EH (cell line): ENCODE results near the gene FADD.
"Not testable (repeated sequence)": the region's sequence is repeated elsewhere in the genome, so short reads cannot be mapped to it uniquely, and the experiment has no call there.

ENCODE experiments used
- DNase-seq: peaks from one replicate; pipeline ENCODE4 v3.0.0-alpha.2; 2015; ENCODE audit warnings: low read depth

The FADD gene

DNA sequence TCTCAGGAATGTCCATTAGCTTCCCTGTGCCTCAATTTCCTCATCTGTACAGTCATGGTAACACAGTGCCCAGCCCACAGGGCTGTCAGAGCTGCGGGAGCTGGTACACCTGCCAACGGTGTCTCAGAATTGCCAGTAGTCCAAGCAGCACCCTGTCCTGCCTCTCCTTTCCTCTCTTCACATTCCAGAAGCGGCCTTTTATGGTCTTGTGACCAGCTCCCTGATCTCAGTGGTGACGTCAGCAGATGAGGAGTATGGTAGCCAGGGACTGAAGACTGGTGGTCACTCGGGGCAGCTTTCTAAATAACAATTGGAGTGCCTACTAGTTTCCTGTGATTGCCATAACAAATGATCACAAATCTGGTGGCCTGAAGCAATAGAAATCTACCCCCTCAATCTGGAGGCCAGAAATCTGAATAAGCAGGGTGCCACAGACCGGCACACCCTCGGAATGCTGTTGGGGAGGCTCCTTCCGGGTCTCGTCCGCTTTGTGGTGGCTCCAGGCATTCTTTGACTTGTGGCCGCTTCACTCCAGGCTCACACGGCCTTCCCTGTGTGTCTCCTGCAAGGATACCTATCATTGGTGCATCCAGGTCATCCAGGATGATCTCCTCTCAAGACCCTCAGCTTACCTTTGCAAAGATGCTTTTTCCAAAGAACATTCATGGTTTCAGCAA, 2.1 kb downstream of the FADD start:
- peak; percentile 20 for DNase-seq

DNA sequence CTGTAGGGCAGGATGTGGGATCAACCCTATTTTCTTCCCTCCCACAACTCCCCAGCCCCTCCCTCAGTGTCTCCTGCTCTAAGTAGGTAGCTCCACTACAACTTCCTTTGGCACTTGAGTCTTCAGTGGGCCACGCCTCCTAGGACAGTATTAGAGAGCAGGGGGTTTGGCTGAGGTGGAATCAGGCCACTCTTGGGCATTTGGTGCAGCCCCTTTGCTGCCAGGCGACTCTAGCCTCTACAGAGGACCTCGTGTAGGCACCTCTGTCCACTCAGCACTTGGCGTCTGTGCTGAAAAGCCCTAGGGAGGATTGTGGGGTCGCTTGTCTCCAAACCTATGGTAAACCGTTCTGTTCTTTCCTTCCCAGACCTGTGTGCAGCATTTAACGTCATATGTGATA, 2.7 kb downstream of the FADD start:
- DNase-seq = no peak

GRCh38 chr11:70206226-70206981, 3.3 kb downstream of the FADD start:
- no peak for DNase-seq

DNA sequence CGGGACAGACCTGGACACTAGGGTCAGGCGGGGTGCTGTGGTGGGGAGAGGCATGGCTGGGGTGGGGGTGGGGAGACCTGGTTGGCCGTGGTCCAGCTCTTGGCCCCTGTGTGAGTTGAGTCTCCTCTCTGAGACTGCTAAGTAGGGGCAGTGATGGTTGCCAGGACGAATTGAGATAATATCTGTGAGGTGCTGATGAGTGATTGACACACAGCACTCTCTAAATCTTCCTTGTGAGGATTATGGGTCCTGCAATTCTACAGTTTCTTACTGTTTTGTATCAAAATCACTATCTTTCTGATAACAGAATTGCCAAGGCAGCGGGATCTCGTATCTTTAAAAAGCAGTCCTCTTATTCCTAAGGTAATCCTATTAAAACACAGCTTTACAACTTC, 3.9 kb downstream of the FADD start:
- DNase-seq = no peak

- DNase-seq = no peak
Observed at GRCh38 chr11:70207531-70208131, 4.5 kb downstream of the FADD start.

DNA sequence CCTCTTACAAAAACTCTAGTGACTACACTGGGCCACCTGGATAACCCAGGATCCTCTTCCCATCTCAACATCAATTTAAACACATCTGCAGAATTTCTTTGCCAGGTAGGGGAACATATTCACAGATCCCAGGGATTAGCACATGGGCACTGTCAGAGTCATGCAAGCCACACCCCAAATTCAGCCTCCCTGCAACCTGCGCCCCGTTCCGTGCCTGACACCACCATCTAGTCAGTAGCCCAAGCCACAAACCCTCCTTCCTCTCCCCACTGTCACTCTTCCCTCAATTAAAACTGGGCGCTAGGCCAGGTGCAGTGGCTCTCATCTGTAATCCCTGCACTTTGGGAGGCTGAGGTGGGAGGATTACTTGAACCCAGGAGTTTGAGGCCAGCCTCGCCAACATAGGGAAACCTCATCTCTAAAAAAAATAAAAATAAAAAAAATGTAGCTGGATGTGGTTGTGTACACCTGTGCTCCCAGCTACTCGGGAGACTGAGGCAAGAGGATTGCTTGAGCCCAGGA, 6.4 kb downstream of the FADD start:
- DNase-seq = no peak

GRCh38 chr11:70210051-70210501, 7.0 kb downstream of the FADD start:
- DNase-seq = peak; percentile 66

DNA sequence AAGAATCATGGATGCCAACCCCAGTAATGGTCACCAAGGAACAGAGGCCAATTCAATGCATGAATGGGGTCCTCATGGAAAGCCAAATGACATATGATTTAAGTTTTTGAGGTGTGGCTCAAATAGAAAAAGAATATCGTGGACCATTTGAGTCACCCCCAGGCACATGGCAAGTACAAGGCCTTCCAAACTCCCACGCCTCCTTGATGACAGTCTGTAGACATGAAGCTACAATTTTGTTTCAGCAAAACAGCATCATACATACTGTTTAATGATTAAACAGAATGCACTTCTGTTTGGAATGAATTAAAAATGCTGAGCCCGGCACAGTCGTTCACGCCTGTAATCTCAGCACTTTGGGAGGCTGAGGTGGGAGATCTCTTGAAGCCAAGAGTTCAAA, 7.4 kb downstream of the FADD start:
- DNase-seq = no peak

GRCh38 chr11:70212227-70212811, 9.2 kb downstream of the FADD start:
- DNase-seq = no peak

DNA sequence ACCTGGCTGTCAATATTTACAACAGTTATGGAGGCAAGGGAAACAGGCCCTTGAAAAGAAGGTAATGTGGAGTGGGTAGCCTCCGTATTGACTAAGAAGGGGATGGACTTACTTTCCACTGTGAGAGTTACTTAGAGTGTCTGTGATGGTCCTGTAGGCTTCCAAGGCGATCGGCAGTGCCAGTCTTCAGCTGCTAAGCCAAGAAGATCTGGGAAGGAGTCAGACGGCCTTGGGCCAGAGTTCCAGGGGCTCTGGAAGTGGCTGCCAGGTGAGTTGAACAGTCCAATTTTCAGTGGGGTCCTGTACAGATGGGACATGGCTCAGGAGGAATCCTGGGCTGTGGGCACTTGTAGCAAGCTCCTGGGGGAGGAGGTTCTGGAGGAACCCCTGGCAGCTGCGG, 14.3 kb downstream of the FADD start:
- DNase-seq = not testable (repeated sequence)

DNA sequence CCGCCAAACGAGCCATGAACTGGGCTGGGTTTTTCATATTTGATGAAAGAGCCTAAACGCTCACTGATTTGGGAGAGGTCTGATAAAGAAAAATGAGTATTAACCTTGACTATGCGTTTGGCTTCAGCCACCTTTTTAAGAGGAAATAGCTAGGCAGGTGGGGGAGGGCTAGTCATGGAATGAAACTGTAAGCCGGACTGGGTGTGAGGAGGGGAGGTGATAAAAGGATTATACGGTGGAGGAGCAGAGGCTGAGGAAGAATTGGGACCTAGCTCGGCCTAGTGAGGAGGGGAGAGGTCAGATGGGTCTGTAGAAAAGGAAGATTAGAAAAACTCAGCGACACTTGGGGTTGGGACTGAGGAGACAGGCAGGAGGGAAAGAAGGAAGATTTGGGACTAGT, 15.0 kb downstream of the FADD start:
- not testable (repeated sequence) for DNase-seq

GRCh38 chr11:70220136-70220535, 17.0 kb downstream of the FADD start:
- DNase-seq = no peak

- peak; percentile 50 for DNase-seq
Observed at GRCh38 chr11:70220920-70221319, 17.8 kb downstream of the FADD start.

DNA sequence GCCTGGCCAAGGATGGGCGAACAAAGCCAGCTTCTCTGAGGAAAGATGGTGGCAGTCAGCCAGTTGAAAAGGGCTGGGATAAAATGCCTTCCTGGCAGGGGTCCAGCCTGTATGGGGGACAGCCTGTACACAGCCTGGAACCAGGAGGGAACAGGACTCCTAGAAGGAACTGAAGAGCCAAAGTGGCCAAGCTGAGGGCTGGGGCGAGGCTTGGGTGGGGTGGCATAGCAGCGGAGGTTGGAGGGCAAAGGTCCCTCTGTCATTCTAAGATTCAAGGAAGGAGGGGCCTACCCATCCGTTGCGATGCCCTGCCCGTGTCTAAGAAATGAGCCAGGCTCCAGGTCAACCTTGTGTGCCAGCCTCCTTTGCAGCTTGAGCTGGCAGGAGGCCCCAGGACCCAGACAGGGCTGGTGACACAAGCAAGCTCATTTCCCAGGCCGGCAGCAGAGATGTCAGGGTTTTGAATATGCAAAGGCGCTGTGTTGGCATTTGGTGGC, 22.6 kb downstream of the FADD start:
- DNase-seq = peak; percentile 48

DNA sequence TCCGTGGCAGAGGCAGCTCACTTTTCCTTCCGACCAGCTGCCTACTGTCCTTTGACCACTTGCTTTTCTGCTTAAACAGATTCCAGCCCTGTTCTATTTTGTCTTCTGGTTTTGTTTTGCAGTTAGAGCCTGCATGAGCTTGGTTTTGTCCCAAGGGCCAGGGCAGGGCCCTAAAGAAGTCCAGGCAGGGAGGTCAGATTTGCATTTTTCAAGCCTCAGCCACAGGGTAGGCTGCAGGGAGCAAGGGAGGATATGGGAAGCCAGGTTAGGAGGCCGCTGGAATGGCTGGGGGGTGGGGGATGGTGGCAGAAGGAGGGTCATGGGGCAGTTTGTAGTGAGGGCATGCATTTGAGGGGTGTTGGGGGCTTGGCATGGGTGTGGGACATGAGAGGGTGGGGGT, 23.1 kb downstream of the FADD start:
- no peak for DNase-seq

DNA sequence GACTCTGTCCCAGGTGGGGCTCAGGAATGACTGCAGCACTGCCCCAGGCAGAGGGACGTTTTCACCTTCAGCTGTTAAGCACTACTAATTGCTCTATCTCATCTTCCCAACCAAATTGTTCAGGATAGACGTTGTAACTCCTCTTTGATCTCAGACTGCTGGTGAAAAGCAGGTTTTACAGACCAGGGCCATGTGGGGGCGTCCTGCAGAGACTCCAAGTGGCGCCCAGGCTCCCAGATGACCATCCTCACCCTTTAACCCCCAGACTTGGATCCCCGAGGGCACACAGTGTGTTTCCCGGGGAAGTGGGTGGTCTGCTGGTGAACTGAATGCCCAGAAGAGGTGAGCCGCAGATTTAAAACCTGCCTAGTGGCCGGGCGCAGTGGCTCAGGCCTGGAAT, 23.9 kb downstream of the FADD start:
- DNase-seq = peak; percentile 23

DNA sequence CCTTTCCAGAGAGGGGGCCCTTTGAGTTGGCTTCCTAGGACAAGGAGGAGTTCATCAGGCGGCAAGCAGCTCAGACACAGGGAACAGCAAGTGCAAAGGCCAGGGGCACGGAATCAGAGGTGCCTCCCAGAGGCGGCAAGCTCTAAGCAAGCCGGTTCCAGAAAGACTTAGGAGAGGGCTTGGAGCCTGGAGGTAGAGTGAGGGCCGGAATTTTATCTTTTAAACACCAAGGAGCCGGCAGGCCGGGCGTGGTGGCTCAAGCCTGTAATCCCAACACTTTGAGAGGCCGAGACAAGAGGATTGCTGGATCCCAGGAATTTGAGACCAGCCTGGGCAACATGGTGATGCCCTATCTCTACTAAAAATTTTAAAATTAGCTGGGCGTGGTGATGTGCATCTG, 26.6 kb downstream of the FADD start:
- DNase-seq = no peak

DNA sequence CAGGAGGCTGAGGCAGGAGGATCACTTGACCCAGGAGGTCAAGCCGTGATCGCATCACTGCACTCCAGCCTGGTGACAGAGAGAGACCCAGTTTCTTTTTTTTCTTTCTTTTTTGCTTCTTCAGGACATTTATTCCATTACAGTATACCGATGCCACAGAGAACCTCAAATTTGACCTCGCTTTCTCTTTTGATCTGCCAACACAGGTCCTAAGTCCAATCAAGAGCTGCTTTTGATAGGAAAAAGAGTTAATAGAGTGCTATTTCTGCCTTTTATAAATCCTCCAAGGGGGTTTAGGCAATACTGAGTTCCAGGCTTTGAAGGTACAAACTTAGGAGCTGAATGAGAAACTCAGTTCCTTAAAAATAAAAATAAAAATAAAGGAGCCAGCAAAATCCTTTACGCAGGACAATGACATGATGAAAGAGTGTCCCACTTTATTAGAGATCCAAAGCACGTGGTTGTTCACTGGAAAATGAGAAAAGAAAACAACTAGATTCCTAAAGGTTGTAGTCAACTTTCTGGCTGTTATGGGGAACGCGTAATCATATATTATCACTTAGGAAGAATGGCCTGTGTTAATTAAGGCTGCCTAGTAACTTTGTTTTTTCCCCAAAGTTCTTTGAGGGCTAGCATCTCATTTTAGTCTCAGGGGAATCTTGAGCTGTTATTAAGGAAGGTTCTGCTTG, 27.2 kb downstream of the FADD start:
- DNase-seq = peak; percentile 49

DNA sequence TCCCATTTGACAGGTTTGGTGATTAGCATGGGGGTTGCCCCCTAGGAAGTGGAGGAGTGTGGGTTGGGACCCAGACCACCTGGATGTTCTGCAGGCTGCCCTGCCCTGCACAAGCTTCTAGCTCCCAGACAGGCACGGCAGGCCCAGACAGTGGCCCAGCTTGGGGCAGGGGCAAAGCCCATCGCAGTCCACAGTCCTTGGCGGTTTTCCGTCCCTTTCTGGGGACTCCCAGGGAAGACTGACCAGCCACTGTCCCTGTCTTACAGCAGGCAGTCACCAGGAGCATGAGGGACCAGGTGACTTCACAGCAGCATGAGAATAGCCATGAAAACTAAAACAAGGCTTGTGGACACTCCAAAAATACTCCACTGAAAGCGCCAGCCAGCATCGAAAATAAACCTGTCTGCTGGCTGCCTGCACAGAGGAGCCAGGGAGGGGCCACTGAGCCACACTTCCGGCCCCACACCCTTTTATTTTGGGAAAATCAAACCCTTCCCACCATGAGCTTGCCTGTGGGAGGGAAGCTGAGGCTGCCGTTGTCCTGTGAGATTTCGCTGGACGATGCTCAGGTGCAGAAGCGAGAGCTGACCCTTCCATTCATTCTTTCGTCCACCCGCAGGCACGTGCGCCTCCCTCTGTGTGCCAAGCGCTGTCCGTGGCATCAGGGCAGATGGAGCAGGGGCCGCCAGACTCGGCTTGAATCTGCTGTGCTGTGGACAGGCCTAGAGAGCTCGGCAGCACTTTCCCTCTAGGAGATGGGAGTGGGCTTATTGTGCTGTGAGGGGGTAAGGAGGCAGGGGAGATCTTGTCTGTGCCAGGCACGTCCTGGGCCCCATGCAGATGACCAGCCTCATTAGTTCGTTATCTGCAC, 28.0 kb downstream of the FADD start:
- no peak for DNase-seq

DNA sequence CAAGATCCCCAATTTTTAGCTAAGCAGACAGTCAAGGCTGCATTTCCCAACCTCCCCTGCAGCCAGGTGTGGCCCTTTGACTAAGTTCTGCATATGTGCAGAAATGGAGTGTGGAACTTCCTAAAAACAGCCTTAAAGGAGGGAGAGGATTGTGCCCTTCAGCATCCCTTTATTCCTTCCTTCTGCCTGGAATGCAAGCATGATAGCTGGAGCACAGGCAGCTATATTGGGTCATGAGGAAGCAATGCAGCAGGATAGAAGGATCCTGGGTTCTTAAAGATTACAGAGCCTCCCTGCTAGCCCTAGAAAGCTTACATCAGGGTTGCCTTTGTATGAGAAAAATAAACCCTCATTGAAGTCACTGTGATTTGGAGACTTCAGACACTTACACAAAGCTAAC, 29.9 kb downstream of the FADD start:
- no peak for DNase-seq

DNA sequence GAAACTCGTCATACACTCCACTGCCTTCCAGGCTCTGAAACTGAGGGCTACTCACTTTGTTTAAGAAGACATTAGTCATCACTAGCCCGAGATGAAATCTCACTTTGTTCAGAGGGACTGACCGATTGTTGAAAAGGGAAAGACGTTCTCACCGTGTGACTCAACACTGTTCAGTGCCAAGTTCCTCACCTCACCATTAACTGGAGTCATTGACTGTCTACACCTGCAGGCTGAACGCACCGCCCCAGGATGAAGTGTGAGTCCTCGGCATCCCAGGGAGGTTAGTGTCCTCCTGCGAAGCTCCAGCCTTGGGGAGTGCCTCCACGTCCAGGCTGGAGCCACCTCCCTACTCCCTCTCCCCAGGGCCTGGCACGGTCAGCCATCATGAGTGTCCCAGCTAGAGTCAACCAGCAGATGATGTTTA, 30.4 kb downstream of the FADD start:
- peak; percentile 86 for DNase-seq
